H1 (cell line): Measurements from ENCODE around the gene RER1. TPM values are rescaled to one million over a fixed set of nuclear protein-coding genes. Genes with fewer than 3 reads are reported as not detected.

ENCODE experiments used
- BACH1 ChIP-seq: IDR thresholded peaks from 2 replicates; pipeline ENCODE4 v1.6.1; 2012; ENCODE audit warnings: low read length, improper control_type of control experiment
- CHD1 ChIP-seq: IDR thresholded peaks from 2 replicates; pipeline ENCODE4 v1.6.1; 2012; ENCODE audit warnings: low read depth, low read length, improper control_type of control experiment
- CHD7 ChIP-seq: fragments of 300-600 bp; sonication (generic); IDR thresholded peaks from 2 replicates; pipeline ENCODE4 v1.7.1; 2012; ENCODE audit warnings: low read length, moderate library complexity, mild to moderate bottlenecking, inconsistent platforms; ENCODE audit not compliant: insufficient replicate concordance
- POLR2A ChIP-seq, 2 experiments: IDR thresholded peaks; 1 replicate in 1 of 2; 2 replicates in 1 of 2; pipeline ENCODE4 v1.6.1; 2011; ENCODE audit warnings: low read depth in 2 of 2, low read length in 2 of 2, mild to moderate bottlenecking in 2 of 2; ENCODE audit errors: control extremely low read depth in 1 of 2
- SAP30 ChIP-seq: fragments of 300-600 bp; sonication (generic); IDR thresholded peaks from 2 replicates; pipeline ENCODE4 v1.7.1; 2012; ENCODE audit warnings: low read length, moderate library complexity, mild to moderate bottlenecking, inconsistent platforms; ENCODE audit not compliant: insufficient read depth, insufficient replicate concordance
- SIRT6 ChIP-seq: IDR thresholded peaks from one replicate; pipeline ENCODE4 v1.7.1; 2012; ENCODE audit warnings: low read length, inconsistent platforms
- USF2 ChIP-seq: IDR thresholded peaks from 2 replicates; pipeline ENCODE4 v1.6.1; 2011; ENCODE audit warnings: low read length, improper control_type of control experiment
- polyA plus RNA-seq, 7 experiments: library from polyadenylated mRNA; depleted of rRNA in 3 of 7; stranded (reverse) in 5 of 7; unstranded in 2 of 7; fragments of >200 nt in 5 of 7; fragments of 200-250 nt in 2 of 7; gene quantifications; 1 replicate in 5 of 7; 2 replicates in 1 of 7; 4 replicates in 1 of 7; pipeline versions ENCODE4 v1.2.1 to v1.2.3, GENCODE V29; 2011 to 2013; ENCODE audit warnings: missing spikeins in 2 of 7, mixed read lengths in 2 of 7
- total RNA-seq: library from RNA; stranded (reverse); fragmentation: NEBNext Ultra II Directional; extraction: Animal tissue kit (Norgen Biotek cat#: 25700); gene quantifications from 2 replicates; pipeline ENCODE4 v1.2.1, GENCODE V29; 2021

RER1 gene
- total and polyA plus RNA-seq, 2 of the 8 experiments (the other 6 are each of a cell fraction or from before 2014, with no cell fraction given) = 102 to 134 TPM

GRCh38 chr1:2394761-2395160 is 3.1 kb downstream of the RER1 start (continued):
- TF ChIP-seq BACH1 = no peak
- no peak for TF ChIP-seq POLR2A (IDR thresholded peaks at IDR 0.05; ENCODE audit: control extremely low read depth in 1 of 2, low read depth in 2 of 2, low read length in 2 of 2)
- TF ChIP-seq CHD1 = no peak
- TF ChIP-seq SAP30 = no peak
- TF ChIP-seq CHD7 = no peak
- no peak for TF ChIP-seq SIRT6
- TF ChIP-seq USF2 = no peak
